Ascending aorta (tissue), 2 donors: ENCODE measurements around the gene GUCY2D. TPM values are rescaled to one million over a fixed set of nuclear protein-coding genes. Genes with fewer than 3 reads are reported as not detected.

Experiments
- DNase-seq, 2 donors: peaks; one replicate each; pipeline ENCODE4 v3.0.0-alpha.2; 2019; ENCODE audit warnings: low spot score in 2 of 2
- H3K27ac ChIP-seq, 2 donors: fragments of 200-600 bp; sonication (generic); one replicate each; pipeline ENCODE4 v1.5.1; 2016 to 2017; ENCODE audit warnings: mild to moderate bottlenecking in 1 of 2
- H3K27me3 ChIP-seq: fragments of 200-600 bp; sonication (generic); one replicate; pipeline ENCODE4 v1.5.1; 2017
- H3K36me3 ChIP-seq, 2 donors: fragments of 200-600 bp; sonication (generic); one replicate each; pipeline ENCODE4 v1.5.1; 2016
- H3K4me1 ChIP-seq, 2 donors: fragments of 200-600 bp; sonication (generic); one replicate each; pipeline ENCODE4 v1.5.1; 2016 to 2017; ENCODE audit warnings: mild to moderate bottlenecking in 1 of 2
- H3K4me3 ChIP-seq, 2 donors: fragments of 200-600 bp; sonication (generic); one replicate each; pipeline ENCODE4 v1.5.1; 2016 to 2017; ENCODE audit warnings: mild to moderate bottlenecking in 1 of 2
- H3K9me3 ChIP-seq, 2 donors: fragments of 200-600 bp; sonication (generic); one replicate each; pipeline ENCODE4 v1.5.1; 2016
- CTCF ChIP-seq, 3 experiments: fragments of 200-600 bp in 2 of 3; fragments of 450-650 bp in 1 of 3; sonication (generic) in 2 of 3; IDR thresholded peaks; one replicate each; pipeline ENCODE4 v1.5.1; 2016 to 2019; ENCODE audit warnings: antibody characterized with exemption in 3 of 3, mild to moderate bottlenecking in 1 of 3, moderate library complexity in 1 of 3
- intact Hi-C: fragments of 100-400 bp; cut with DNase I; formaldehyde crosslinking; loops from one replicate; pipeline ENCODE4 v1.15.1; 2023
- total RNA-seq: library from RNA; depleted of rRNA; stranded (reverse); fragments of >200 nt; gene quantifications from one replicate; pipeline ENCODE4 v1.1.0, GENCODE V29; 2016

The GUCY2D gene
- total RNA-seq, 1 donor from 2014 or later: not detected

DNA sequence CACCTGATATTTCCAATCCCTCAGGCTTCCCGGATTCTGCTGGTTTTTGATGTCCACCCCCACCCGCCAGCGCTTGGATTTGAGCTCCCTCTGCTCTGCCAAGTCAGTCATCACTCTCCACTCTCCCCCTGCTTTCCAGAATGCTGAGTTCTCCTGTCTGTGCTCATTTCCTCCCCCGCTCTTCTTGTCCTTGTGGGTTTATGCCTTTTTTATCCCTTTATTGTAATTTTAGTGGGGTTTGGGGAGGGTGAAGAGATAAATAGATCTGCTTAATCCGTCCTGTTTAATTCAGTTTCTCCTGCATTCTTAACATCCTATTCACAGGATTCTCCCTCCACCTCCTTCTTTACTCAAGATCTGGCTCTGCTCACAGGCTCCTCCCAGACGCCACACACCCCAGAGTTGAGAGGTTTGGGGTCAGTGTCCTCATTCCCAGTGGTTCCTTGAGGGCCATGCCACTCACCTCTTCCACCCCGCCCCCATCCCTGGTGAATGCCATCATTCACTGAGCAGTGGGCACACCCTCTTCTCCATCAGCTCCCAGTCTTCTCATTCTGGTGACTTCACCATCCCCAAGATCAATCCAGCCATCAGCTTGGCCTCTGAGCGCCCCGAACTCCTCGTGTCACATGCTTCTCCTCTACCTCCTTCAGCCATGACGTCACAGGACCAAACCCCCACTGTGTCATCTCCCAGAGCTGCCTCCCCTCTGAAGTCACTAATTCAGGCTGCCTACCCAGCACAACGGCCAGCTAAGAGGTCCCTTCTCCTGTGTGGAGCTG lies 15.1 kb upstream of the GUCY2D start:
- no peak for TF ChIP-seq CTCF (IDR thresholded peaks at IDR 0.05)
- intact Hi-C loops: loop anchor here (5.0 kb wide), 1 partner anchor 245 kb away; no protein-coding TSS in a partner anchor
- H3K4me1 ChIP-seq: no peaks in the 10 kb centered on the region
- no peak overlapping the region for H3K4me3 ChIP-seq
- H3K27ac ChIP-seq: no peak overlapping the region
- no peaks in the 10 kb centered on the region for H3K27me3 ChIP-seq
- DNase-seq: no peak
- H3K9me3 ChIP-seq: no peaks in the 10 kb centered on the region
- no peaks in the 10 kb centered on the region for H3K36me3 ChIP-seq

- no peaks in the 10 kb centered on the region for H3K4me1 ChIP-seq
- H3K4me3 ChIP-seq: no peak overlapping the region
- no peaks in the 10 kb centered on the region for H3K9me3 ChIP-seq
- no peaks in the 10 kb centered on the region for H3K27me3 ChIP-seq
- TF ChIP-seq CTCF (IDR thresholded peaks at IDR 0.05): peak; percentile 58 to 83 (median 72)
- H3K27ac ChIP-seq: no peak overlapping the region
- intact Hi-C loops: loop anchor here (2.0 to 5.0 kb wide), 2 partner anchors 164 to 246 kb away; no protein-coding TSS in a partner anchor
- no peaks in the 10 kb centered on the region for H3K36me3 ChIP-seq
- DNase-seq: no peak
Observed at GRCh38 chr17:7988750-7989178, 13.7 kb upstream of the GUCY2D start.

DNA sequence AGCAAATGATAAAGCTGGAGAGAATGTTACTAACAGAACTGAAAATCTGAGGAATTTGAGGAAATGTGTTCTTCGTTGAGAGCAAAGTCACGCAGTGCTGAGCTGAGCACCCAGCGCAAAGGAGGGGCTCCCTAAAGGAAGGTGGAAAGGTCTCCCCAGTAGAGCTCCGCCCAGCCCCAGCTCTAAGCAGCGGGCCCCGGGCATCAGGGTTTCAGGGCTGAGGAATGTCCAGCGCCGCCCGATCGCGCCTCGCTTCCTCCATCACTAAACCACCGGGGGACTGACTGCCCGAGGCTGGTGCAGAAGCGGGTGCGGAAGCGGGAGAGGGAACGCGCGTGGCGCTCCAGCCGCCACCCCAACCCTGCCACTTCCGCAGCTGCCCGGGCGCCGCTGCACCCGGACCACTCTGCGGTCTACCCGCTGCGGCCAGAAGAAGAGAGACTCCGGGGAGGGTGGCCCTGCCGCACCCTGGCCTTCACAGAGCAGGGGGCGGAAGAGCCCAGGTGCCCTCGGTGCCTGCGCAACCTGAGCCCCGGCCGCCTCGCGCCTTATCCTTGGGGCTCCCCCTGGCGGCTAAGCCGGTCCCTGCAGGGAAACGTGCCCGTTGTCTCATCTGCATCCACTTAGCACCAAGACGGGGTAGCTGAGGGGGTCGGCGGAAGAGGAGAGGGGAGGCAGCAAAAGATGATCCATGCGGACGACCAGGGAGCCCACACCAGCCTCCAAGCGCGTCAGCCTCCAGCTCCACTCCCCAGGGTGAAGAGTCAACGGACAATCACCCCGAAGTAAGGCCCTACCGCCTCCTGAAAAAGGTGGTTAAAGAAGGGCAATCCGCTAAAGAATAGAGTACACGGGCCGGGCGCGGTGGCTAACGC lies 12.4 kb upstream of the GUCY2D start:
- Histone ChIP-seq H3K9me3 (no peaks in the 10 kb centered on the region), H3K4me1 (no peaks in the 10 kb centered on the region), H3K4me3 (peak overlapping the region; percentile 60 to 79), H3K36me3 (no peaks in the 10 kb centered on the region), H3K27me3 (no peaks in the 10 kb centered on the region), H3K27ac (peak overlapping the region in 1 of 2 donors; percentile 34)
- DNase-seq: peak; percentile 41 to 90
- peak; percentile 91 to 98 (median 96) for TF ChIP-seq CTCF (IDR thresholded peaks at IDR 0.05)
- intact Hi-C loops: loop anchor here (1.0 to 5.0 kb wide), 4 partner anchors 77 to 248 kb away; no protein-coding TSS in a partner anchor

- Histone ChIP-seq H3K36me3 (no peaks in the 10 kb centered on the region), H3K4me3 (no peak overlapping the region), H3K27me3 (no peaks in the 10 kb centered on the region), H3K9me3 (no peaks in the 10 kb centered on the region), H3K27ac (no peak overlapping the region), H3K4me1 (no peaks in the 10 kb centered on the region)
- DNase-seq: no peak
- no peak for TF ChIP-seq CTCF (IDR thresholded peaks at IDR 0.05)
- intact Hi-C loops: no loop called here
Observed at GRCh38 chr17:7992516-7992915, 9.9 kb upstream of the GUCY2D start.

GRCh38 chr17:7992924-7993323 lies 9.5 kb upstream of the GUCY2D start:
- Histone ChIP-seq H3K27me3 (no peaks in the 10 kb centered on the region), H3K36me3 (no peaks in the 10 kb centered on the region), H3K9me3 (no peaks in the 10 kb centered on the region), H3K27ac (no peak overlapping the region), H3K4me1 (no peaks in the 10 kb centered on the region), H3K4me3 (no peak overlapping the region)
- intact Hi-C loops: no loop called here
- TF ChIP-seq CTCF (IDR thresholded peaks at IDR 0.05): no peak
- DNase-seq: no peak
